Prostate gland (tissue), 2 donors: Measurements from ENCODE around the gene RNH1. TPM values are rescaled to one million over a fixed set of nuclear protein-coding genes. Genes with fewer than 3 reads are reported as not detected.
"Not testable (repeated sequence)": the region's sequence is repeated elsewhere in the genome, so short reads cannot be mapped to it uniquely, and the experiment has no call there.

Experiments
- DNase-seq: peaks from one replicate; pipeline ENCODE4 v3.0.0-alpha.2; 2019; ENCODE audit warnings: low spot score
- H3K27ac ChIP-seq, 2 donors: fragments of 200-600 bp; sonication (generic); 2 replicates each; pipeline ENCODE4 v1.5.1; 2017 to 2019
- H3K27me3 ChIP-seq: fragments of 200-600 bp; sonication (generic); replicated peaks from 2 replicates; pipeline ENCODE4 v1.5.1; 2019; ENCODE audit not compliant: insufficient read depth
- H3K36me3 ChIP-seq, 2 donors: fragments of 200-600 bp; sonication (generic); 1 replicate in 1 of 2; 2 replicates in 1 of 2; pipeline versions ENCODE4 v1.5.1 to v1.8.1; 2017 to 2019
- H3K4me1 ChIP-seq: fragments of 200-600 bp; sonication (generic); replicated peaks from 2 replicates; pipeline ENCODE4 v1.5.1; 2019
- H3K4me3 ChIP-seq, 2 donors: fragments of 200-600 bp; sonication (generic); 2 replicates each; pipeline ENCODE4 v1.5.1; 2017 to 2019
- H3K9me3 ChIP-seq: fragments of 200-600 bp; sonication (generic); 2 replicates; pipeline ENCODE4 v1.5.1; 2017
- POLR2A ChIP-seq: fragments of 450-650 bp; IDR thresholded peaks from one replicate; pipeline ENCODE4 v1.6.1; 2016; ENCODE audit warnings: antibody characterized with exemption, mild to moderate bottlenecking
- POLR2AphosphoS5 ChIP-seq: sonication (generic); formaldehyde crosslinking; IDR thresholded peaks from one replicate; pipeline ENCODE4 v1.6.1; 2017; ENCODE audit warnings: antibody characterized with exemption
- WGBS: methylation state at CpG from one replicate; pipeline ENCODE4 v1.1.5; 2018; 5-methylcytosine and 5-hydroxymethylcytosine counted together
- intact Hi-C: fragments of 100-400 bp; cut with DNase I; formaldehyde crosslinking; loops from one replicate; pipeline ENCODE4 v1.14.2; 2022
- total RNA-seq, 2 donors: library from RNA; depleted of rRNA; stranded (reverse); fragments of >200 nt; gene quantifications; one replicate each; pipeline ENCODE4 v1.1.0, GENCODE V29; 2016
- TF ChIP-seq, protein P1 (sequence below), 4 experiments: fragments of 200-600 bp in 2 of 4; fragments of 450-650 bp in 2 of 4; sonication (generic) in 2 of 4; IDR thresholded peaks; 1 replicate in 3 of 4; 2 replicates in 1 of 4; pipeline ENCODE4 v1.5.1; 2016 to 2019; ENCODE audit warnings: antibody characterized with exemption in 4 of 4, mild to moderate bottlenecking in 2 of 4, moderate library complexity in 2 of 4

Gene RNH1
- total RNA-seq, 2 donors from 2014 or later, result 221 to 272 TPM

- H3K4me3 ChIP-seq, result no peak overlapping the region
- no peaks in the 10 kb centered on the region for H3K9me3 ChIP-seq
- H3K4me1 ChIP-seq, result no peaks in the 10 kb centered on the region
- DNase-seq, result no peak
- H3K27me3 ChIP-seq, result no peaks in the 10 kb centered on the region
- H3K36me3 ChIP-seq, result no peaks in the 10 kb centered on the region
- H3K27ac ChIP-seq, result no peak overlapping the region
- no peak for TF ChIP-seq POLR2AphosphoS5
- TF ChIP-seq, protein P1, sequence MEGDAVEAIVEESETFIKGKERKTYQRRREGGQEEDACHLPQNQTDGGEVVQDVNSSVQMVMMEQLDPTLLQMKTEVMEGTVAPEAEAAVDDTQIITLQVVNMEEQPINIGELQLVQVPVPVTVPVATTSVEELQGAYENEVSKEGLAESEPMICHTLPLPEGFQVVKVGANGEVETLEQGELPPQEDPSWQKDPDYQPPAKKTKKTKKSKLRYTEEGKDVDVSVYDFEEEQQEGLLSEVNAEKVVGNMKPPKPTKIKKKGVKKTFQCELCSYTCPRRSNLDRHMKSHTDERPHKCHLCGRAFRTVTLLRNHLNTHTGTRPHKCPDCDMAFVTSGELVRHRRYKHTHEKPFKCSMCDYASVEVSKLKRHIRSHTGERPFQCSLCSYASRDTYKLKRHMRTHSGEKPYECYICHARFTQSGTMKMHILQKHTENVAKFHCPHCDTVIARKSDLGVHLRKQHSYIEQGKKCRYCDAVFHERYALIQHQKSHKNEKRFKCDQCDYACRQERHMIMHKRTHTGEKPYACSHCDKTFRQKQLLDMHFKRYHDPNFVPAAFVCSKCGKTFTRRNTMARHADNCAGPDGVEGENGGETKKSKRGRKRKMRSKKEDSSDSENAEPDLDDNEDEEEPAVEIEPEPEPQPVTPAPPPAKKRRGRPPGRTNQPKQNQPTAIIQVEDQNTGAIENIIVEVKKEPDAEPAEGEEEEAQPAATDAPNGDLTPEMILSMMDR (IDR thresholded peaks at IDR 0.05), result no peak
- TF ChIP-seq POLR2A, result no peak
- intact Hi-C loops, result no loop called here
- WGBS, result 67% methylated on average over 17 of the region's 17 CpGs
Observed at GRCh38 chr11:526192-526591, 19.1 kb upstream of the RNH1 start.

DNA sequence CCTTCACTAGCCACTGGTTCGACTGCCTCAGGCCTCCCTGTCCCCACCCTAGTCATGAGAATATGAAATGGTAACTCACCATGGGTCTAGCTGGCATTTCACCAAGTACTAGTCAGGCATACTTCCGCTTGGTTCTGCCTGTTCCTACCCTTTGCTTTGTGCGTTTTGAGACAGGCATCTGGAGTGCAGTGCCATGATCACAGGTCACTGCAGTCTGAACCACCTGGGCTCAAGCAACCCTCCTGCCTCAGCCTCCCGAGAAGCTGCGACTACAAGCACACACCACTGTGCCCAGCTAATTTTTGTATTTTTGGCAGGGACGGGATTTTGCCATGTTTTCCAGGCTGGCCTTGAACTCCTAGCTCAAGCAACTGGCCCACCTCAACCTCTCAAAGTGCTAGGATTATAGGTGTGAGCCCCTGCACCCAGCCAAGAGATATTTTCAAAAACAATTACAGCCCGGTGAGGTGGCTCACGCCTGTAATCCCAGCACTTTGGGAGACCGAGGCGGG lies 14.2 kb upstream of the RNH1 start:
- Histone ChIP-seq H3K4me3 (no peak overlapping the region), H3K27me3 (no peaks in the 10 kb centered on the region), H3K27ac (no peak overlapping the region), H3K36me3 (no peaks in the 10 kb centered on the region), H3K9me3 (no peaks in the 10 kb centered on the region), H3K4me1 (no peaks in the 10 kb centered on the region)
- TF ChIP-seq, protein P1 (IDR thresholded peaks at IDR 0.05), result no peak
- TF ChIP-seq POLR2AphosphoS5 (no peak), POLR2A (no peak)
- no peak for DNase-seq
- intact Hi-C loops, result no loop called here
- WGBS, result 93% methylated on average over 10 of the region's 10 CpGs

DNA sequence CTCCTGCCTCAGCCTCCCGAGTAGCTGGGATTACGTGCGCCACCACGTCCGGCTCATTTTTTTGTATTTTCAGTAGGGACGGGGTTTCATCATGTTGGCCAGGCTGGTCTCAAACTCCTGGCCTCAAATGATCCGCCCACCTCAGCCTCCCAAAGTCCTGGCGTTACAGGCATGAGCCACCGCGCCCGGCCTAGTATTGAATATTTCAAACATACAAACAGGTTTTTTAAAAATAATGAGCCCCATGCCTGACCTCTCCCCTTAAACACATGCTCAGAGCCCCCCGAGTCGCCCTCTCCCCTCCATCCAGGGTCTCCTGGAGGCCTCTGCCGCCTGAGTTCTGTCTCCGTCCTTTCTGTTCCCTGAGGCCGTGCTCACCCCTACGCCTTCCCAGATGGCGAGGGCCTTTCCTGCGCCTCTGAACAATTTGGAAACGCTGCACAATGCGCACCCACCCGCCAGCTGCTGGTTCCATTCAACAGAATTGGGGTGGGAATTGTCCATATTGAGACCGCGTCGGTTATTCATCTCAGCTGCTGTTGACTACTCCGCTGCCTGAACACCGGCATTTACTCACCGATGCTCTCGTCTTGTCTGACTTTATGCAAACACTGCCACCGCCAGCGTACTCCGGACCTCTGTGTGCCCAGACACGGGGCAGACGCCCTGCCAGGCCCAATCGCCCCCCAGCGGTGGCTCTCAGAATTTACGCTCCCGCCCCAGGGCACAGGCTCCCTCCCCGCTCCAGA lies 13.6 kb upstream of the RNH1 start:
- no peaks in the 10 kb centered on the region for H3K9me3 ChIP-seq
- intact Hi-C loops, result no loop called here
- 94% methylated on average over 39 of the region's 39 CpGs for WGBS

DNA sequence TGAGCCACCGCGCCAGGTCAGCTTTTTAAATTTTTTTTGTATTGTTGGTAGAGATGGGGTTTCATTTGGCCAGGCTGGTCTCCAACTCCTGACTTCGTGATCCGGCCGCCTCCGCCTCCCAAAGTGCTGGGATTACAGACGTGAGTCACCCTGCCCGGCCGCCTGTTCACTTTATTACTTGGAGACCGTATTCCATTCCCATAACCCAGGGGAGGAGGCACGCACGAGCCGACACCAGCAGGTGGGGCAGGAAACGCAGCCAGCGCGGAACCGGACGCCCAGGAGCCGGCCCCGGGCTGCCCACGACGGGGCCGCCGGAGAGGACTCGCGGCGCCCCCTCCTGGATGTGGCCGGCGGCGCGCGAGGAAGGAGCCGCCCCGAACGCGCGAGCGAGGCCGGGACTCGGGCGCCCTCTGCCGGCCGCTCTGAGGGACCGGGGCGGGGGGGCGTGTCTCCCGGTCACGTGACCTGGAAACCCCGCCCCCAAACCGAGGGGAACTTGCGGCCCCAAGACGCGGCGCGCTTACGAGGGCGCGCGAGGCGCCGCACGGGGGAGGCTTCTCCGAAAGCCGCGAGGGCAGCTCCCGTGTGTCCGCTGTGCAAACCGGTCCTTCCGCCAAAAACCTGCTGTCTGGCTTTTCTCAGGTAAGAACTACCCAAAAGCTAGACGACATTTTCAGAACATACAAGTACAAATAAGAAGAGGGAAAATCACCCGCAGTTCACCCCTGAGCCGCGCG lies 11.6 kb upstream of the RNH1 start:
- TF ChIP-seq POLR2A (peak; percentile 54), POLR2AphosphoS5 (peak; percentile 95)
- TF ChIP-seq, protein P1 (IDR thresholded peaks at IDR 0.05), result peak; percentile 99 to 100 (median 100)
- WGBS, result 4% methylated on average over 57 of the region's 74 CpGs
- intact Hi-C loops, result loop anchor here (5.0 kb wide), 1 partner anchor 66 kb away; the partner anchor contains the start of gene PTDSS2
- H3K36me3 ChIP-seq, result no peaks in the 10 kb centered on the region
- peak; percentile 96 for DNase-seq
- no peaks in the 10 kb centered on the region for H3K4me1 ChIP-seq
- no peaks in the 10 kb centered on the region for H3K27me3 ChIP-seq
- peak overlapping the region; percentile 82 to 86 for H3K27ac ChIP-seq
- H3K9me3 ChIP-seq, result no peaks in the 10 kb centered on the region
- peak overlapping the region in 1 of 2 donors; percentile 25 for H3K4me3 ChIP-seq

More for the DNA sequence above, 13.6 kb upstream of the RNH1 start:
- Histone ChIP-seq H3K36me3 (no peaks in the 10 kb centered on the region), H3K4me3 (no peak overlapping the region), H3K27me3 (no peaks in the 10 kb centered on the region), H3K4me1 (no peaks in the 10 kb centered on the region), H3K27ac (no peak overlapping the region)
- no peak for DNase-seq
- TF ChIP-seq POLR2AphosphoS5 (no peak), POLR2A (no peak)
- TF ChIP-seq, protein P1 (IDR thresholded peaks at IDR 0.05), result no peak

DNA sequence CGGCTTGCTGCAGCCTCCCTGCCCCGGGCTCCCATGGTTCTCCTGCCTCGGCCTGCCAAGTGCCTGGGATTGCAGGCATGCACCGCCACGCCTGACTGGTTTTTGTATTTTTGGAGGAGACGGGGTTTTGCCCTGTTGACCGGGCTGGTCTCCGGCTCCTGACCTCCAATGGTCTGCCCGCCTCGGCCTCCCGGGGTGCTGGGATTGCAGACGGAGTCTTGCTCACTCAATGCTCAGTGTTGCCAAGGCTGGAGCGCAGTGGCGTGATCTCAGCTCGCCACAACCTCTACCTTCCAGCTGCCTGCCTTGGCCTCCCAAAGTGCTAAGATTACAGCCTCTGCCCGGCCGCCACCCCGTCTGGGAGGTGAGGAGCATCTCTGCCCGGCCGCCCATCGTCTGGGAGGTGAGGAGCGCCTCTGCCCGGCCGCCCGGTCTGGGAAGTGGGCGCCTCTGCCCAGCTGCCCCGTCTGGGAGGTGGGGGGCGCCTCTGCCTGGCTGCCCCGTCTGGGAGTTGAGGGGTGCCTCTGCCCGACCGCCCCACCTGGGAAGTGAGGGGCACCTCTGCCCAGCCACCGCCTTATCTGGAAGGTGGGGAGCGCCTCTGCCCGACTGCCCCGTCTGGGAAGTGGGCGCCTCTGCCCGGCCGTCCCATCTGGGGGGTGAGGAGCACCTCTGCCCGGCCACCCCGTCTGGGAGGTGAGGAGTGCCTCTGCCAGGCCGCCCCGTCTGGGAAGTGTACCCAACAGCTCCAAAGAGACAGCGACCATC lies 10.1 kb upstream of the RNH1 start:
- H3K4me3 ChIP-seq, H3K4me1 ChIP-seq, H3K27me3 ChIP-seq, DNase-seq, H3K9me3 ChIP-seq, H3K27ac ChIP-seq, H3K36me3 ChIP-seq: not testable (repeated sequence)
- intact Hi-C loops, result loop anchor here (5.0 kb wide), 1 partner anchor 65 kb away; the partner anchor contains the start of gene PTDSS2
- WGBS, result 93% methylated on average over 41 of the region's 43 CpGs
